Kidney epithelial cell (primary cell): Measurements from ENCODE around the gene ZSCAN12. TPM values are rescaled to one million over a fixed set of nuclear protein-coding genes. Genes with fewer than 3 reads are reported as not detected.

Experiments
- DNase-seq: peaks from one replicate; pipeline ENCODE4 v3.0.0-alpha.2; 2010; ENCODE audit warnings: low read depth
- H3K27me3 ChIP-seq: 2 replicates; pipeline ENCODE4 v1.6.0; 2011; ENCODE audit warnings: low read length; ENCODE audit not compliant: control insufficient read depth, insufficient read depth
- H3K36me3 ChIP-seq: 2 replicates; pipeline ENCODE4 v1.5.1; 2011; ENCODE audit warnings: low read length; ENCODE audit not compliant: control insufficient read depth, insufficient read depth
- H3K4me3 ChIP-seq: 2 replicates; pipeline ENCODE4 v1.5.1; 2011; ENCODE audit warnings: low read depth, mild to moderate bottlenecking, control low read depth, low read length
- CTCF ChIP-seq: IDR thresholded peaks from 2 replicates; pipeline ENCODE4 v1.5.1; 2011; ENCODE audit warnings: mild to moderate bottlenecking, moderate library complexity, low read length, control low read depth, inconsistent platforms; ENCODE audit not compliant: insufficient read depth, poor library complexity, severe bottlenecking
- total RNA-seq: library from RNA; depleted of rRNA; stranded (reverse); fragments of >200 nt; gene quantifications from 2 replicates; pipeline ENCODE4 v1.2.3, GENCODE V29; 2015

Gene ZSCAN12
- total RNA-seq, 1 donor from 2014 or later: 6.7 TPM

GRCh38 chr6:28442586-28442985 lies 43.0 kb upstream of the ZSCAN12 start:
- no peak for DNase-seq
- peaks cover 3% of the 10 kb centered on the region for H3K27me3 ChIP-seq
- H3K4me3 ChIP-seq: peak overlapping the region; percentile 69
- no peaks in the 10 kb centered on the region for H3K36me3 ChIP-seq
- TF ChIP-seq CTCF: no peak

GRCh38 chr6:28436404-28436803 lies 36.9 kb upstream of the ZSCAN12 start:
- no peaks in the 10 kb centered on the region for H3K36me3 ChIP-seq
- DNase-seq: no peak
- TF ChIP-seq CTCF: no peak
- H3K4me3 ChIP-seq: no peak overlapping the region
- no peaks in the 10 kb centered on the region for H3K27me3 ChIP-seq

GRCh38 chr6:28433119-28433518 lies 33.6 kb upstream of the ZSCAN12 start:
- Histone ChIP-seq H3K4me3 (no peak overlapping the region), H3K36me3 (no peaks in the 10 kb centered on the region), H3K27me3 (no peaks in the 10 kb centered on the region)
- no peak for DNase-seq
- TF ChIP-seq CTCF: no peak

- H3K4me3 ChIP-seq: no peak overlapping the region
- DNase-seq: no peak
- H3K36me3 ChIP-seq: no peaks in the 10 kb centered on the region
- H3K27me3 ChIP-seq: no peaks in the 10 kb centered on the region
- TF ChIP-seq CTCF: no peak
These were observed 30.2 kb upstream of the ZSCAN12 start for GRCh38 chr6:28429781-28430180.

GRCh38 chr6:28425944-28426541 lies 26.5 kb upstream of the ZSCAN12 start:
- no peak for DNase-seq
- Histone ChIP-seq H3K36me3 (peaks cover 1% of the 10 kb centered on the region), H3K27me3 (no peaks in the 10 kb centered on the region), H3K4me3 (no peak overlapping the region)
- TF ChIP-seq CTCF: no peak

- Histone ChIP-seq H3K36me3 (peaks cover 1% of the 10 kb centered on the region), H3K27me3 (no peaks in the 10 kb centered on the region), H3K4me3 (no peak overlapping the region)
- DNase-seq: no peak
- TF ChIP-seq CTCF: no peak
These were observed 24.6 kb upstream of the ZSCAN12 start for GRCh38 chr6:28424163-28424562.
